ENCODE results near the gene CD84.
"Not testable (repeated sequence)": the region's sequence is repeated elsewhere in the genome, so short reads cannot be mapped to it uniquely, and the experiment has no call there.

CD84 gene

GRCh38 chr1:160569806-160570205 is 9.5 kb downstream of the CD84 start:
- TF ChIP-seq CTCF (IDR thresholded peaks at IDR 0.05; ENCODE audit: low read depth, low read length), result no peak
- DNase-seq (ENCODE audit: extremely low read depth, low read depth), result no peak

GRCh38 chr1:160567858-160568682 is 11.2 kb downstream of the CD84 start:
- TF ChIP-seq CTCF (IDR thresholded peaks at IDR 0.05; ENCODE audit: low read depth, low read length), result no peak
- DNase-seq (ENCODE audit: extremely low read depth, low read depth), result no peak

GRCh38 chr1:160567341-160567740 is 12.0 kb downstream of the CD84 start:
- TF ChIP-seq CTCF (IDR thresholded peaks at IDR 0.05; ENCODE audit: low read depth, low read length), result no peak
- DNase-seq (ENCODE audit: extremely low read depth, low read depth), result no peak

DNA sequence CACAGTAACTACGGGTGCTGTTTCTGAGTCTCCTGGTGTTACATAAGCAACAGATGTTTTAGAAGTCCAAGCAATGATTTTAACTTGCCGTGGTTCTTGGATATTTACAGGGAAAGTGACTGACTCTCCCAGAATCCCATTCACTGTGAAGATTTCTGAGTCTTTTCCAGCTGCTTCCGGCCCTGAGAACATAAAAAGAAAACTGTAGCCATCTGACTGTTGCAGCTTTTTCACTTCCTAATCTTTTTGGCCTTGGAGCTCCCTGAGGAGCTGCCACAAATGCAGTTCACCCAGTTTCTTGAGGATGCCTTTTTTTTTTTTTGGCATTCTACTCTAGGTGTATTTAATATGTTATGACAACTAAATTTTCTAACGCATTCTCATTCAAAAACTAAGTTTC is 13.7 kb downstream of the CD84 start:
- DNase-seq (ENCODE audit: extremely low read depth, low read depth), result no peak
- no peak for TF ChIP-seq CTCF (IDR thresholded peaks at IDR 0.05; ENCODE audit: low read depth, low read length)

GRCh38 chr1:160563230-160563629 is 16.1 kb downstream of the CD84 start:
- DNase-seq (ENCODE audit: extremely low read depth, low read depth), result not testable (repeated sequence)

DNA sequence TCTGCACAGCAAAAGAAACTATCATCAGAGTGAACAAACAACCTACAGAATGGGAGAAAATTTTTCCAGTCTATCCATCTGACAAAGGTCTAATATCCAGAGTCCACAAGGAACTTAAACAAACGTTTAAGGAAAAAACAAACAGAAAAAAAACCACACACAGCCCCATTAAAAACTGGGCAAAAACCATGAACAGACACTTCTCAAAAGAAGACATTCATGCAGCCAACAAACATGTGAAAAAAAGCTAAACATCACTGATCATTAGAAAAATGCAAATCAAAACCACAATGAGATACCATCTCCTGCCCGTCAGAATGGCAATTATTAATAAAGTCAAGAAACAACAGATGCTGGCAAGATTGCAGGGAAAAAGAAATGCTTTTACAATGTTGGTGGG is 16.6 kb downstream of the CD84 start:
- DNase-seq (ENCODE audit: extremely low read depth, low read depth), result not testable (repeated sequence)

- no peak for TF ChIP-seq CTCF (IDR thresholded peaks at IDR 0.05; ENCODE audit: low read depth, low read length)
- no peak for DNase-seq (ENCODE audit: extremely low read depth, low read depth)
These were observed 18.5 kb downstream of the CD84 start for GRCh38 chr1:160560806-160561205.

DNA sequence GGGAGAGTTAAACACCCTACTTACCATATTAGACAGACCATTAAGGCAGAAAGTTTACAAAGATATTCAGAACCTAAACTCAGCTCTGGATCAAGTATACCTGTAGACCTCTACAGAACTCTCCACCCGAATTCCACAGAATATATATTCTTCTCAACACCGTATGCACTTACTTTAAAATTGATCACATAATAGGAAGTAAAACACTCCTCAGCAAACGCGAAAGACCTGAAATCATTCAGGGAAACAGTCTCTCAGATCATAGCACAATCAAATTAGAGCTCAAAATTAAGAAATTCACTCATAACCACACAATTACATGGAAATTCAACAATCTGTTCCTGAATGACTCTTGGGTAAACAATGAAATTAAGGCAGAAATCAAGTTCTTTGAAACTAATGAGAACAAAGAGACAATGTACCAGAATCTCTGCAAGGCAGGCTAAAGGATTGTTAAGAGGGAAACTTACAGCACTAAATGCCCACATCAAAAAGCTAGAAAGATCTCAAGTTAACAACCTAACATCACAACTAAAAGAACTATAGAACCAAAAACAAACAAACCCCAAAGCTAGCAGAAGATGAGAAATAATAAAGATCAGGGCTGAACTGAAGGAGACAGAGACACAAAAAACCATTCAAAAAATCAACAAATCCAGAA is 19.1 kb downstream of the CD84 start:
- no peak for TF ChIP-seq CTCF (IDR thresholded peaks at IDR 0.05; ENCODE audit: low read depth, low read length)
- no peak for DNase-seq (ENCODE audit: extremely low read depth, low read depth)

DNA sequence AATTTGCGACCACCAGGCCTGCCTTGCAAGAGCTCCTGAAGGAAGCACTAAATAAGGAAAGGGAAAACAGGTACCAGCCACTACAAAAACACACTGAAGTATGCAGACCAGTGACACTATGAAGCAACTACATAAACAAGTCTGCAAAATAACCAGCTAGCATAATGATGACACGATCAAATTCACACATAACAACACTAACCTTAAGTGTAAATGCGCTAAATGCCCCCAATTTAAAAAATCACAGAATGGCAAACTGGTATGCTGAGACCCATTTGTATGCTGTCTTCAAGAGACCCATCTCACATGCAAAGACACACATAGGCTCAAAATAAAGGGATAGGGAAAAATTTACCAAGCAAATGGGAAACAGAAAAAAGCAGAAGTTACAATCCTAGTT is 19.9 kb downstream of the CD84 start:
- DNase-seq (ENCODE audit: extremely low read depth, low read depth), result not testable (repeated sequence)

Measured in AG09319 (cell line).